ENCODE measurements around the gene COX7A2L. TPM values are rescaled to one million over a fixed set of nuclear protein-coding genes. Genes with fewer than 3 reads are reported as not detected.
A peak's percentile ranks its signal among the peaks of the same experiment; 100 is the strongest.

The COX7A2L gene
- total RNA-seq, 1 donor from 2014 or later: 85.7 TPM

GRCh38 chr2:42339191-42339912 lies 21.7 kb downstream of the COX7A2L start:
- H3K4me1 Mint-ChIP-seq (ENCODE audit: low read depth): peaks cover 4% of the 10 kb centered on the region
- H3K27me3 Mint-ChIP-seq: no peaks in the 10 kb centered on the region
- no peak for TF ChIP-seq CTCF (IDR thresholded peaks at IDR 0.05; ENCODE audit: unreplicated experiment)
- no peak overlapping the region for H3K4me3 Mint-ChIP-seq (ENCODE audit: low read depth)
- H3K27ac Mint-ChIP-seq: peak overlapping the region; percentile 5
- H3K36me3 Mint-ChIP-seq (ENCODE audit: insufficient read depth): peaks cover 31% of the 10 kb centered on the region
- no peak for DNase-seq (ENCODE audit: low spot score, unreplicated experiment)
- no peaks in the 10 kb centered on the region for H3K9me3 Mint-ChIP-seq (ENCODE audit: low read depth)

GRCh38 chr2:42338567-42339190 lies 22.3 kb downstream of the COX7A2L start:
- no peak overlapping the region for H3K4me3 Mint-ChIP-seq (ENCODE audit: low read depth)
- H3K9me3 Mint-ChIP-seq (ENCODE audit: low read depth): no peaks in the 10 kb centered on the region
- TF ChIP-seq CTCF (IDR thresholded peaks at IDR 0.05; ENCODE audit: unreplicated experiment): no peak
- no peaks in the 10 kb centered on the region for H3K27me3 Mint-ChIP-seq
- peak overlapping the region; percentile 82 for H3K27ac Mint-ChIP-seq
- peaks cover 4% of the 10 kb centered on the region for H3K4me1 Mint-ChIP-seq (ENCODE audit: low read depth)
- no peak for DNase-seq (ENCODE audit: low spot score, unreplicated experiment)
- peaks cover 34% of the 10 kb centered on the region for H3K36me3 Mint-ChIP-seq (ENCODE audit: insufficient read depth)

- no peaks in the 10 kb centered on the region for H3K27me3 Mint-ChIP-seq
- no peak overlapping the region for H3K4me3 Mint-ChIP-seq (ENCODE audit: low read depth)
- peak; percentile 2 for TF ChIP-seq CTCF (IDR thresholded peaks at IDR 0.05; ENCODE audit: unreplicated experiment)
- peak overlapping the region; percentile 82 for H3K27ac Mint-ChIP-seq
- no peaks in the 10 kb centered on the region for H3K9me3 Mint-ChIP-seq (ENCODE audit: low read depth)
- DNase-seq (ENCODE audit: low spot score, unreplicated experiment): no peak
- peaks cover 3% of the 10 kb centered on the region for H3K4me1 Mint-ChIP-seq (ENCODE audit: low read depth)
- H3K36me3 Mint-ChIP-seq (ENCODE audit: insufficient read depth): peaks cover 39% of the 10 kb centered on the region
Observed at GRCh38 chr2:42337846-42338566, 23.0 kb downstream of the COX7A2L start.

GRCh38 chr2:42337356-42337820 lies 23.6 kb downstream of the COX7A2L start:
- Mint-ChIP-seq H3K27ac (peak overlapping the region; percentile 79), H3K27me3 (no peaks in the 10 kb centered on the region), H3K4me1 (ENCODE audit: low read depth) (peaks cover 2% of the 10 kb centered on the region), H3K4me3 (ENCODE audit: low read depth) (no peak overlapping the region), H3K9me3 (ENCODE audit: low read depth) (no peaks in the 10 kb centered on the region), H3K36me3 (ENCODE audit: insufficient read depth) (peaks cover 42% of the 10 kb centered on the region)
- peak; percentile 22 for TF ChIP-seq CTCF (IDR thresholded peaks at IDR 0.05; ENCODE audit: unreplicated experiment)
- DNase-seq (ENCODE audit: low spot score, unreplicated experiment): no peak

GRCh38 chr2:42336361-42336965 lies 24.6 kb downstream of the COX7A2L start:
- Mint-ChIP-seq H3K4me1 (ENCODE audit: low read depth) (no peaks in the 10 kb centered on the region), H3K9me3 (ENCODE audit: low read depth) (no peaks in the 10 kb centered on the region), H3K4me3 (ENCODE audit: low read depth) (no peak overlapping the region), H3K27me3 (no peaks in the 10 kb centered on the region), H3K36me3 (ENCODE audit: insufficient read depth) (peaks cover 46% of the 10 kb centered on the region), H3K27ac (no peak overlapping the region)
- DNase-seq (ENCODE audit: low spot score, unreplicated experiment): no peak
- TF ChIP-seq CTCF (IDR thresholded peaks at IDR 0.05; ENCODE audit: unreplicated experiment): no peak

Measured in progenitor cell of endocrine pancreas (in vitro differentiated cells).